SH-SY5Y (cell line): Measurements from ENCODE around the gene PRR19.

Experiments
- GATA2 ChIP-seq: IDR thresholded peaks from 2 replicates; pipeline ENCODE4 v1.6.1; 2011; ENCODE audit warnings: mild to moderate bottlenecking, low read depth, low read length
- GATA3 ChIP-seq: IDR thresholded peaks from 2 replicates; pipeline ENCODE4 v1.6.1; 2011; ENCODE audit warnings: low read depth, mild to moderate bottlenecking, low read length, moderate library complexity

DNA sequence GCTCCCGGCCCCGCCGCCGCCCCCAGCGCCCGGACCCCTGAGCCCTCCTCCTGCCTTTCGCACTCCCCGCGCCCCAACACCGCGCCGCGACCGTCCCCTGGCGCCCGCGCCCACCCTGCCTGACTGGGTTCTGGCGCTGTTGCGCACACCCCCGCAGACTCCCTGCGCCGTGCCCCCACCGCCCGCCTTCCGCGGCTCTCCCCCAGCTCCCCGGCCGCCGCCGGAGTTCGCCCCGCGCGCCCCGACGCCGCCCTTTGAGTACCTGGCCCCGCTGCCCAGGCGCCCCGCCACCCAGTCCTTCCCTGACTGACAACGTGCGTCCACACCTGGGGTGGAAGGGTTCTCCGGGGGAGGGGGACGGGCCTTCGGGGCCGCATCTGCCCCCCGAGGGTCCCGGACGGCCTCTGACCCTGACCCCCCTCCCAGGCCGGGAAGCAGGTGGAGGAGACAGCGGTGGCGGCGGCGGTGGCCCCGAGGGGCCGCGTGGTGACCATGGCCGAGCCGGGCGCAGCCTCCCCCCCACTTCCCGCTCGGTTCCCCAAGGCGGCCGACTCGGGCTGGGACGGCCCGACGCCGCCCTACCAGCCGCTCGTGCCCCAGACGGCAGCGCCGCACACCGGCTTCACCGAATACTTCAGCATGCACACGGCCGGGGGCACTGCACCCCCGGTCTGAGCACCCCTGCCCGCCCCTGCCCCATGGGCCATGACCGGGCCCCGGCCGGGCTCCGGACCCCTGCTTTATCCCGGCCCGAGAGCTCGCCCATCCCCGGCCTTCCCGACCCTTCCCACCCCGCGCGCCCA is 22.1 kb downstream of the PRR19 start:
- TF ChIP-seq GATA2 (no peak), GATA3 (no peak)
